Body of pancreas (tissue), 4 donors: Measurements from ENCODE around the gene ASB13. TPM values are rescaled to one million over a fixed set of nuclear protein-coding genes. Genes with fewer than 3 reads are reported as not detected.
"Not testable (repeated sequence)": the region's sequence is repeated elsewhere in the genome, so short reads cannot be mapped to it uniquely, and the experiment has no call there.

ENCODE experiments used
- ATAC-seq: fragments of 150-250 bp; one replicate; pipeline ENCODE4 v1.9.1; 2016
- DNase-seq, 4 donors: peaks; one replicate each; pipeline ENCODE4 v3.0.0-alpha.2; 2019
- H3K27ac ChIP-seq, 4 donors: fragments of 200-600 bp; sonication (generic); 1 replicate in 3 of 4; 2 replicates in 1 of 4; pipeline versions ENCODE4 v1.5.1 to v1.6.1; 2016 to 2019; ENCODE audit warnings: mild to moderate bottlenecking in 1 of 4, mixed read lengths in 1 of 4, moderate library complexity in 1 of 4
- H3K27me3 ChIP-seq, 2 donors: fragments of 200-600 bp; sonication (generic); one replicate each; pipeline ENCODE4 v1.6.0; 2016; ENCODE audit warnings: mild to moderate bottlenecking in 1 of 2
- H3K36me3 ChIP-seq, 2 donors: fragments of 200-600 bp; sonication (generic); replicated peaks in 1 of 2; 2 replicates each; pipeline ENCODE4 v1.5.1; 2016; ENCODE audit warnings: low read depth in 2 of 2; ENCODE audit not compliant: insufficient read depth in 1 of 2
- H3K4me1 ChIP-seq: fragments of 200-600 bp; sonication (generic); one replicate; pipeline ENCODE4 v1.6.0; 2016
- H3K4me3 ChIP-seq, 2 donors: fragments of 200-600 bp; sonication (generic); 1 replicate in 1 of 2; 2 replicates in 1 of 2; pipeline ENCODE4 v1.5.1; 2016 to 2019
- H3K9me3 ChIP-seq, 3 donors: fragments of 200-600 bp; sonication (generic); 1 replicate in 2 of 3; 2 replicates in 1 of 3; pipeline ENCODE4 v1.5.1; 2016
- CTCF ChIP-seq, 7 experiments: fragments of 450-650 bp in 4 of 7; fragments of 200-600 bp in 3 of 7; sonication (generic) in 3 of 7; IDR thresholded peaks; one replicate each; pipeline ENCODE4 v1.5.1; 2016 to 2019; ENCODE audit warnings: antibody characterized with exemption in 7 of 7
- POLR2A ChIP-seq, 3 donors: fragments of 450-650 bp; IDR thresholded peaks; one replicate each; pipeline ENCODE4 v1.6.1; 2016; ENCODE audit warnings: antibody characterized with exemption in 3 of 3, mild to moderate bottlenecking in 2 of 3
- WGBS, 2 donors: methylation state at CpG; one replicate each; pipeline ENCODE4 v1.1.5; 2017; 5-methylcytosine and 5-hydroxymethylcytosine counted together
- intact Hi-C: fragments of 100-400 bp; cut with DNase I; formaldehyde crosslinking; loops from one replicate; pipeline ENCODE4 v1.15.1; 2023
- total RNA-seq, 2 donors: library from RNA; depleted of rRNA; stranded (reverse); fragments of >200 nt; gene quantifications; one replicate each; pipeline ENCODE4 v1.1.0, GENCODE V29; 2016

The ASB13 gene
- total RNA-seq, 2 donors from 2014 or later = 7.6 to 15.0 TPM

- TF ChIP-seq POLR2A (IDR thresholded peaks at IDR 0.05) (no peak), CTCF (IDR thresholded peaks at IDR 0.05) (no peak)
- 74 to 83% methylated on average over 9 of the region's 9 CpGs for WGBS, 2 donors
- Histone ChIP-seq H3K36me3 (no peaks in the 10 kb centered on the region), H3K9me3 (no peaks in the 10 kb centered on the region), H3K4me1 (no peaks in the 10 kb centered on the region), H3K27ac (no peak overlapping the region), H3K27me3 (no peaks in the 10 kb centered on the region), H3K4me3 (no peak overlapping the region)
- DNase-seq (no peak), ATAC-seq (no peak)
- intact Hi-C loops = no loop called here
Observed at GRCh38 chr10:5595994-5596471, 70.4 kb downstream of the ASB13 start.

GRCh38 chr10:5595591-5595990, 70.8 kb downstream of the ASB13 start:
- no peak overlapping the region for H3K27ac ChIP-seq
- DNase-seq = no peak
- TF ChIP-seq CTCF (IDR thresholded peaks at IDR 0.05) (no peak), POLR2A (IDR thresholded peaks at IDR 0.05) (no peak)
- H3K36me3 ChIP-seq = no peaks in the 10 kb centered on the region
- H3K4me3 ChIP-seq = no peak overlapping the region
- no peaks in the 10 kb centered on the region for H3K9me3 ChIP-seq
- 60 to 71% methylated on average over 7 of the region's 7 CpGs for WGBS, 2 donors
- no peak for ATAC-seq
- H3K4me1 ChIP-seq = no peaks in the 10 kb centered on the region
- intact Hi-C loops = no loop called here
- H3K27me3 ChIP-seq = no peaks in the 10 kb centered on the region

GRCh38 chr10:5595095-5595494, 71.3 kb downstream of the ASB13 start:
- Histone ChIP-seq H3K27me3 (no peaks in the 10 kb centered on the region), H3K27ac (no peak overlapping the region), H3K4me1 (no peaks in the 10 kb centered on the region), H3K36me3 (no peaks in the 10 kb centered on the region), H3K9me3 (no peaks in the 10 kb centered on the region), H3K4me3 (no peak overlapping the region)
- DNase-seq (no peak), ATAC-seq (no peak)
- WGBS, 2 donors = 66 to 74% methylated on average over 5 of the region's 5 CpGs
- intact Hi-C loops = no loop called here
- TF ChIP-seq CTCF (IDR thresholded peaks at IDR 0.05) (no peak), POLR2A (IDR thresholded peaks at IDR 0.05) (no peak)

GRCh38 chr10:5594271-5595049, 71.9 kb downstream of the ASB13 start:
- H3K27ac ChIP-seq = no peak overlapping the region
- ATAC-seq (no peak), DNase-seq (no peak)
- TF ChIP-seq POLR2A (IDR thresholded peaks at IDR 0.05) (no peak), CTCF (IDR thresholded peaks at IDR 0.05) (no peak)
- H3K4me3 ChIP-seq = no peak overlapping the region
- no peaks in the 10 kb centered on the region for H3K9me3 ChIP-seq
- no peaks in the 10 kb centered on the region for H3K27me3 ChIP-seq
- intact Hi-C loops = no loop called here
- WGBS, 2 donors = 45 to 53% methylated on average over 14 of the region's 14 CpGs
- H3K4me1 ChIP-seq = no peaks in the 10 kb centered on the region
- no peaks in the 10 kb centered on the region for H3K36me3 ChIP-seq

GRCh38 chr10:5593347-5593746, 73.0 kb downstream of the ASB13 start:
- H3K27me3 ChIP-seq, H3K4me3 ChIP-seq, H3K9me3 ChIP-seq, ATAC-seq, H3K27ac ChIP-seq, intact Hi-C loops, DNase-seq, H3K36me3 ChIP-seq, H3K4me1 ChIP-seq: not testable (repeated sequence)
- WGBS, 2 donors = 79 to 91% methylated on average over 6 of the region's 6 CpGs
